GM23338 (cell line): ENCODE data around the gene RBM17. TPM values are rescaled to one million over a fixed set of nuclear protein-coding genes. Genes with fewer than 3 reads are reported as not detected.

ENCODE experiments used
- ATAC-seq: fragments of 200-7000 bp; cut with Tn5 transposase; 3 replicates; pipeline ENCODE4 v1.9.1; 2020
- DNase-seq: peaks from one replicate; pipeline ENCODE4 v3.0.0-alpha.2; 2015; ENCODE audit warnings: low spot score
- H2AFZ ChIP-seq: fragments of 200-600 bp; sonication (generic); 2 replicates; pipeline ENCODE4 v1.8.0; 2016; ENCODE audit warnings: antibody characterized with exemption, mild to moderate bottlenecking, moderate library complexity
- H3F3A ChIP-seq: fragments of 200-600 bp; sonication (generic); replicated peaks from 2 replicates; pipeline ENCODE4 v1.8.0; 2017; ENCODE audit warnings: antibody characterized with exemption, mixed run types, low read depth
- H3K27ac ChIP-seq: fragments of 200-600 bp; sonication (generic); 2 replicates; pipeline ENCODE4 v1.6.1; 2016; ENCODE audit warnings: low read depth
- H3K27me3 ChIP-seq: fragments of 200-600 bp; sonication (generic); 2 replicates; pipeline ENCODE4 v1.8.0; 2016; ENCODE audit warnings: mild to moderate bottlenecking, mixed run types, moderate library complexity; ENCODE audit not compliant: insufficient read depth
- H3K36me3 ChIP-seq: fragments of 200-600 bp; sonication (generic); 2 replicates; pipeline ENCODE4 v1.8.0; 2016; ENCODE audit warnings: mild to moderate bottlenecking; ENCODE audit not compliant: insufficient read depth
- H3K4me1 ChIP-seq: fragments of 200-600 bp; sonication (generic); 2 replicates; pipeline ENCODE4 v1.8.0; 2016; ENCODE audit warnings: mild to moderate bottlenecking, moderate library complexity; ENCODE audit not compliant: insufficient read depth
- H3K4me2 ChIP-seq: fragments of 200-600 bp; sonication (generic); 2 replicates; pipeline ENCODE4 v1.7.1; 2017; ENCODE audit warnings: mixed run types
- H3K4me3 ChIP-seq: fragments of 200-600 bp; sonication (generic); 2 replicates; pipeline ENCODE4 v1.6.1; 2016; ENCODE audit warnings: mixed run types
- H3K79me2 ChIP-seq: fragments of 200-600 bp; sonication (generic); replicated peaks from 2 replicates; pipeline ENCODE4 v1.8.0; 2017; ENCODE audit warnings: mild to moderate bottlenecking; ENCODE audit not compliant: insufficient read depth
- H3K9me2 ChIP-seq: fragments of 200-600 bp; sonication (generic); 2 replicates; pipeline ENCODE4 v1.8.0; 2017; ENCODE audit not compliant: insufficient read depth
- H4K20me1 ChIP-seq: fragments of 200-600 bp; sonication (generic); replicated peaks from 2 replicates; pipeline ENCODE4 v1.8.0; 2017; ENCODE audit warnings: mild to moderate bottlenecking; ENCODE audit not compliant: insufficient read depth
- H3K27ac Mint-ChIP-seq: 2 replicates; pipeline ENCODE4 v1.8.0; 2020; ENCODE audit warnings: inconsistent platforms, mild to moderate bottlenecking, moderate library complexity, mixed read lengths
- H3K27me3 Mint-ChIP-seq: 3 replicates; pipeline ENCODE4 v1.8.0; 2022; ENCODE audit warnings: low read depth, mild to moderate bottlenecking, moderate library complexity, mixed read lengths, inconsistent platforms; ENCODE audit not compliant: insufficient read depth, poor library complexity
- H3K36me3 Mint-ChIP-seq: 3 replicates; pipeline ENCODE4 v1.8.0; 2021; ENCODE audit warnings: low read depth, mild to moderate bottlenecking, inconsistent platforms, moderate library complexity, mixed read lengths
- H3K4me1 Mint-ChIP-seq: 3 replicates; pipeline ENCODE4 v1.8.0; 2020; ENCODE audit warnings: mild to moderate bottlenecking, inconsistent platforms, mixed read lengths
- H3K4me3 Mint-ChIP-seq: 3 replicates; pipeline ENCODE4 v1.8.0; 2021; ENCODE audit warnings: moderate library complexity, mild to moderate bottlenecking, inconsistent platforms, mixed read lengths
- H3K9me3 Mint-ChIP-seq: 3 replicates; pipeline ENCODE4 v1.8.0; 2020; ENCODE audit warnings: moderate library complexity, mild to moderate bottlenecking, inconsistent platforms, mixed read lengths
- CREB1 ChIP-seq: fragments of 250-450 bp; sonication (Bioruptor Pico); IDR thresholded peaks from 2 replicates; pipeline ENCODE4 v1.5.0; 2020; ENCODE audit warnings: low read depth, mild to moderate bottlenecking, moderate library complexity
- EZH2 ChIP-seq: fragments of 200-600 bp; sonication (generic); IDR thresholded peaks from one replicate; pipeline ENCODE4 v1.8.0; 2017; ENCODE audit warnings: antibody characterized with exemption, mild to moderate bottlenecking, low read depth; ENCODE audit not compliant: unreplicated experiment
- EZH2phosphoT487 ChIP-seq: fragments of 200-600 bp; sonication (generic); IDR thresholded peaks from one replicate; pipeline ENCODE4 v1.8.1; 2018; ENCODE audit warnings: antibody characterized with exemption; ENCODE audit not compliant: unreplicated experiment
- JUNB ChIP-seq: IDR thresholded peaks from one replicate; pipeline ENCODE4 v1.6.1; 2016; ENCODE audit warnings: antibody characterized with exemption; ENCODE audit not compliant: unreplicated experiment
- NANOG ChIP-seq: IDR thresholded peaks from 2 replicates; pipeline ENCODE4 v1.6.1; 2016; ENCODE audit warnings: antibody characterized with exemption, borderline replicate concordance
- POLR2AphosphoS5 ChIP-seq: IDR thresholded peaks from 2 replicates; pipeline ENCODE4 v1.6.1; 2016; ENCODE audit warnings: antibody characterized with exemption, low read depth
- REST ChIP-seq: IDR thresholded peaks from one replicate; pipeline ENCODE4 v1.6.1; 2018; ENCODE audit warnings: antibody characterized with exemption; ENCODE audit not compliant: unreplicated experiment
- STAT1 ChIP-seq: IDR thresholded peaks from one replicate; pipeline ENCODE4 v1.6.1; 2016; ENCODE audit warnings: antibody characterized with exemption; ENCODE audit not compliant: unreplicated experiment
- ZNF114 ChIP-seq: fragments of 250-450 bp; sonication (Bioruptor Pico); IDR thresholded peaks from 2 replicates; pipeline ENCODE4 v1.5.0; 2020; ENCODE audit warnings: mild to moderate bottlenecking, moderate library complexity
- ZNF331 ChIP-seq: fragments of 250-450 bp; sonication (Bioruptor Pico); IDR thresholded peaks from 2 replicates; pipeline ENCODE4 v1.5.0; 2020; ENCODE audit warnings: low read depth, mild to moderate bottlenecking, moderate library complexity
- ZNF462 ChIP-seq: fragments of 250-450 bp; sonication (Bioruptor Pico); IDR thresholded peaks from 2 replicates; pipeline ENCODE4 v1.5.0; 2020; ENCODE audit warnings: mild to moderate bottlenecking, moderate library complexity
- polyA plus RNA-seq: library from polyadenylated mRNA; unstranded; fragments of >200 nt; fragmentation: Nextera tagmentation; extraction: Ambion mirVana; gene quantifications from 2 replicates; pipeline ENCODE4 v1.2.1, GENCODE V29; 2016
- total RNA-seq: library from RNA; depleted of rRNA; stranded (reverse); fragments of >200 nt; shearing (Covaris generic); gene quantifications from 2 replicates; pipeline ENCODE4 v1.2.3, GENCODE V29; 2014
- TF ChIP-seq, protein P1 (sequence below), 2 experiments: fragments of 200-600 bp in 1 of 2; sonication (generic) in 1 of 2; conservative IDR thresholded peaks; 2 replicates each; pipeline versions ENCODE4 v1.5.1 to v1.6.1; 2016 to 2017; ENCODE audit warnings: antibody characterized with exemption in 2 of 2, low read depth in 2 of 2, mild to moderate bottlenecking in 2 of 2, moderate library complexity in 1 of 2
- TF ChIP-seq, protein P2 (sequence below): IDR thresholded peaks from 2 replicates; pipeline ENCODE4 v1.6.1; 2016; ENCODE audit warnings: antibody characterized with exemption

The RBM17 gene
- total and polyA plus RNA-seq, 2 experiments from 2014 or later: 54.7 to 281 TPM

DNA sequence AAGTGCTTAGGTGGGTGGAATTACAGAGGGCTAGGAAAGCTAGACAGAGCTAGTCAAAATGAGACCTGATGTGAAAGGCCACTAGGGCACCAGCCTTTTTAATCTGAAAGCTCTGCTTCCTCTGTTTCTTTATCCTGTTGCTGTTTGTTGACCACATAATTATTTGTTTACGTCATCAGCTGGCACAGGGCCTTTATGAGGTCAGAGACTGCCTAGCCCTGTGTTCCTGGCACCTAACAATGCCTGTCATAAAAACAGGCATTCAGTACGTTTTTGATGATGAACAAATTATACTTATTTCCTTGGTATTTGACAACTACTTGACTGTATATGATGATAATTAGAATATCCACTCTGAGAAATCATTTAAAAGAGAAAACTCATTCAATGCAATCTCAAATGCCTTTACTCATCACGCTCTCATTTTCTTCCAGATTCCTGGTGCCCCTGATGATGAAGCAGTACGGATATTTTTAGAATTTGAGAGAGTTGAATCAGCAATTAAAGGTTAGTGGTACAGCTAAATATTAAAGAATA lies 26.0 kb downstream of the RBM17 start:
- Histone ChIP-seq H4K20me1 (peaks cover 17% of the 10 kb centered on the region), H3K4me2 (no peak overlapping the region), H2AFZ (no peak overlapping the region), H3K27ac (no peak overlapping the region), H3K36me3 (peaks cover 51% of the 10 kb centered on the region), H3F3A (0 out of 2 replicates have a peak, but pooled peaks cover 2% of the 10 kb centered on the region), H3K4me3 (no peak overlapping the region), H3K4me1 (no peaks in the 10 kb centered on the region), H3K9me2 (no peaks in the 10 kb centered on the region), H3K79me2 (peaks cover 18% of the 10 kb centered on the region), H3K27me3 (no peaks in the 10 kb centered on the region)
- no peaks in the 10 kb centered on the region for H3K9me3 Mint-ChIP-seq
- H3K36me3 Mint-ChIP-seq: peaks cover 66% of the 10 kb centered on the region
- no peak overlapping the region for H3K27ac Mint-ChIP-seq
- H3K27me3 Mint-ChIP-seq: peaks cover 2% of the 10 kb centered on the region
- TF ChIP-seq POLR2AphosphoS5 (no peak), ZNF331 (CRISPR knock-in tag) (no peak), ZNF462 (CRISPR knock-in tag) (no peak), CREB1 (CRISPR knock-in tag) (no peak), ZNF114 (CRISPR knock-in tag) (no peak), EZH2 (no peak), NANOG (no peak), EZH2phosphoT487 (no peak), STAT1 (no peak), REST (no peak), JUNB (no peak)
- TF ChIP-seq, protein P1, sequence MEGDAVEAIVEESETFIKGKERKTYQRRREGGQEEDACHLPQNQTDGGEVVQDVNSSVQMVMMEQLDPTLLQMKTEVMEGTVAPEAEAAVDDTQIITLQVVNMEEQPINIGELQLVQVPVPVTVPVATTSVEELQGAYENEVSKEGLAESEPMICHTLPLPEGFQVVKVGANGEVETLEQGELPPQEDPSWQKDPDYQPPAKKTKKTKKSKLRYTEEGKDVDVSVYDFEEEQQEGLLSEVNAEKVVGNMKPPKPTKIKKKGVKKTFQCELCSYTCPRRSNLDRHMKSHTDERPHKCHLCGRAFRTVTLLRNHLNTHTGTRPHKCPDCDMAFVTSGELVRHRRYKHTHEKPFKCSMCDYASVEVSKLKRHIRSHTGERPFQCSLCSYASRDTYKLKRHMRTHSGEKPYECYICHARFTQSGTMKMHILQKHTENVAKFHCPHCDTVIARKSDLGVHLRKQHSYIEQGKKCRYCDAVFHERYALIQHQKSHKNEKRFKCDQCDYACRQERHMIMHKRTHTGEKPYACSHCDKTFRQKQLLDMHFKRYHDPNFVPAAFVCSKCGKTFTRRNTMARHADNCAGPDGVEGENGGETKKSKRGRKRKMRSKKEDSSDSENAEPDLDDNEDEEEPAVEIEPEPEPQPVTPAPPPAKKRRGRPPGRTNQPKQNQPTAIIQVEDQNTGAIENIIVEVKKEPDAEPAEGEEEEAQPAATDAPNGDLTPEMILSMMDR (conservative IDR thresholded peaks at IDR 0.05; ENCODE audit: low read depth in 2 of 2): no peak
- TF ChIP-seq, protein P2, sequence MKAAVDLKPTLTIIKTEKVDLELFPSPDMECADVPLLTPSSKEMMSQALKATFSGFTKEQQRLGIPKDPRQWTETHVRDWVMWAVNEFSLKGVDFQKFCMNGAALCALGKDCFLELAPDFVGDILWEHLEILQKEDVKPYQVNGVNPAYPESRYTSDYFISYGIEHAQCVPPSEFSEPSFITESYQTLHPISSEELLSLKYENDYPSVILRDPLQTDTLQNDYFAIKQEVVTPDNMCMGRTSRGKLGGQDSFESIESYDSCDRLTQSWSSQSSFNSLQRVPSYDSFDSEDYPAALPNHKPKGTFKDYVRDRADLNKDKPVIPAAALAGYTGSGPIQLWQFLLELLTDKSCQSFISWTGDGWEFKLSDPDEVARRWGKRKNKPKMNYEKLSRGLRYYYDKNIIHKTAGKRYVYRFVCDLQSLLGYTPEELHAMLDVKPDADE: no peak
- peaks cover 3% of the 10 kb centered on the region for H3K4me1 Mint-ChIP-seq
- ATAC-seq (no peak), DNase-seq (no peak)
- H3K4me3 Mint-ChIP-seq: no peak overlapping the region
